Endodermal cell (in vitro differentiated cells): ENCODE results near the gene PRRT3. TPM values are rescaled to one million over a fixed set of nuclear protein-coding genes. Genes with fewer than 3 reads are reported as not detected.
A peak's percentile ranks its signal among the peaks of the same experiment; 100 is the strongest.

Experiments used
- DNase-seq: peaks from one replicate; pipeline ENCODE4 v3.0.0-alpha.2; 2017
- H3K27ac ChIP-seq: 2 replicates; pipeline ENCODE4 v1.5.1; 2013; ENCODE audit warnings: mild to moderate bottlenecking, low read depth, low read length, moderate library complexity
- H3K27me3 ChIP-seq: 2 replicates; pipeline ENCODE4 v1.6.1; 2013; ENCODE audit warnings: mild to moderate bottlenecking, low read length, moderate library complexity; ENCODE audit not compliant: insufficient read depth, control insufficient read depth, poor library complexity, severe bottlenecking
- H3K36me3 ChIP-seq: 2 replicates; pipeline ENCODE4 v1.7.0; 2013; ENCODE audit warnings: mild to moderate bottlenecking, low read length, moderate library complexity; ENCODE audit not compliant: control insufficient read depth, insufficient read depth
- H3K4me1 ChIP-seq: one replicate; pipeline ENCODE4 v1.7.0; 2013; ENCODE audit warnings: low read length; ENCODE audit not compliant: control insufficient read depth, insufficient read depth
- H3K4me3 ChIP-seq: 2 replicates; pipeline ENCODE4 v1.5.1; 2013; ENCODE audit warnings: mild to moderate bottlenecking, low read length, moderate library complexity
- H3K9ac ChIP-seq: 2 replicates; pipeline ENCODE4 v1.6.1; 2013; ENCODE audit warnings: mild to moderate bottlenecking, low read length, moderate library complexity; ENCODE audit not compliant: poor library complexity, severe bottlenecking; ENCODE audit errors: extremely low read depth
- H3K9me3 ChIP-seq: 2 replicates; pipeline ENCODE4 v1.6.1; 2013; ENCODE audit warnings: mild to moderate bottlenecking, low read length, moderate library complexity; ENCODE audit not compliant: control insufficient read depth
- H3K27ac Mint-ChIP-seq: 2 replicates; pipeline ENCODE4 v1.8.0; 2020; ENCODE audit warnings: mixed read lengths
- H3K27me3 Mint-ChIP-seq: 2 replicates; pipeline ENCODE4 v1.8.0; 2021; ENCODE audit warnings: mild to moderate bottlenecking, mixed read lengths; ENCODE audit not compliant: insufficient read depth
- H3K36me3 Mint-ChIP-seq: 2 replicates; pipeline ENCODE4 v1.8.0; 2020; ENCODE audit warnings: low read depth, mixed read lengths
- H3K4me1 Mint-ChIP-seq: 2 replicates; pipeline ENCODE4 v1.8.0; 2020; ENCODE audit warnings: mixed read lengths
- H3K4me3 Mint-ChIP-seq: 2 replicates; pipeline ENCODE4 v1.8.0; 2020; ENCODE audit warnings: mild to moderate bottlenecking, moderate library complexity, mixed read lengths
- H3K9me3 Mint-ChIP-seq: 2 replicates; pipeline ENCODE4 v1.8.0; 2020; ENCODE audit warnings: mild to moderate bottlenecking, mixed read lengths
- WGBS, 2 experiments: methylation state at CpG; one replicate each; pipeline versions ENCODE4 v1.1.5 to v1.1.7; 2013; ENCODE audit warnings: missing lambda C conversion rate in 2 of 2, mixed read lengths in 1 of 2; ENCODE audit not compliant: insufficient coverage in 1 of 2, insufficient read length in 1 of 2; 5-methylcytosine and 5-hydroxymethylcytosine counted together
- total RNA-seq, 2 donors: library from RNA; stranded (reverse); fragmentation: NEBNext Ultra II Directional in 1 of 2; extraction: Animal tissue kit (Norgen Biotek cat#: 25700) in 1 of 2; gene quantifications; 2 replicates in 1 of 2; 3 replicates in 1 of 2; pipeline ENCODE4 v1.2.1, GENCODE V29; 2021
- TF ChIP-seq, protein P1 (sequence below): fragments of 200-600 bp; sonication (generic); conservative IDR thresholded peaks from 2 replicates; pipeline ENCODE4 v1.5.0; 2021; ENCODE audit warnings: antibody characterized with exemption, mild to moderate bottlenecking

The PRRT3 gene
- total RNA-seq, 2 donors from 2014 or later, result 7.4 to 11.3 TPM

DNA sequence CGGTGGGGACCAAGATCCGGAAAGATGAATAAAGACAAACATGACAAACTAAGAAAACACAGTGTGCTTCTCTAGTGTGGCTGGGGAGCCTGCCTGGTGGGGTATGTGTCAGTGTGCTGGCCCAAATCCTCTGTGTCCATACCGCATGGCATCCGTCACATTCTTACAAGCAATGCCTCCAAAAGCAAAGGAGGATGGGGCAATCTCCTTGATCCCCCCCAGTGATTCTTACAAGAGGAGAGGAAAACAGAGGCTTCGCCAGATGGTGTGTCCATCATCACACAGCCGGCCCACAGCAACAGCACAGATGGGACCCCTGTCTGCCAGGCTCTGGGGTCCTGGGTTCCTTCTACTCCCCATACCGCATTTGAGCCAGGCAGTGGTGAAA is 35.9 kb downstream of the PRRT3 start:
- H3K9me3 Mint-ChIP-seq, result no peaks in the 10 kb centered on the region
- TF ChIP-seq, protein P1, sequence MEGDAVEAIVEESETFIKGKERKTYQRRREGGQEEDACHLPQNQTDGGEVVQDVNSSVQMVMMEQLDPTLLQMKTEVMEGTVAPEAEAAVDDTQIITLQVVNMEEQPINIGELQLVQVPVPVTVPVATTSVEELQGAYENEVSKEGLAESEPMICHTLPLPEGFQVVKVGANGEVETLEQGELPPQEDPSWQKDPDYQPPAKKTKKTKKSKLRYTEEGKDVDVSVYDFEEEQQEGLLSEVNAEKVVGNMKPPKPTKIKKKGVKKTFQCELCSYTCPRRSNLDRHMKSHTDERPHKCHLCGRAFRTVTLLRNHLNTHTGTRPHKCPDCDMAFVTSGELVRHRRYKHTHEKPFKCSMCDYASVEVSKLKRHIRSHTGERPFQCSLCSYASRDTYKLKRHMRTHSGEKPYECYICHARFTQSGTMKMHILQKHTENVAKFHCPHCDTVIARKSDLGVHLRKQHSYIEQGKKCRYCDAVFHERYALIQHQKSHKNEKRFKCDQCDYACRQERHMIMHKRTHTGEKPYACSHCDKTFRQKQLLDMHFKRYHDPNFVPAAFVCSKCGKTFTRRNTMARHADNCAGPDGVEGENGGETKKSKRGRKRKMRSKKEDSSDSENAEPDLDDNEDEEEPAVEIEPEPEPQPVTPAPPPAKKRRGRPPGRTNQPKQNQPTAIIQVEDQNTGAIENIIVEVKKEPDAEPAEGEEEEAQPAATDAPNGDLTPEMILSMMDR, result no peak
- no peaks in the 10 kb centered on the region for H3K27me3 Mint-ChIP-seq
- H3K36me3 ChIP-seq, result no peaks in the 10 kb centered on the region
- WGBS, 2 experiments, result 82 to 91% methylated on average over 4 to 7 of the region's 7 CpGs
- H3K9me3 ChIP-seq, result no peaks in the 10 kb centered on the region
- no peak overlapping the region for H3K9ac ChIP-seq
- peaks cover 16% of the 10 kb centered on the region for H3K4me1 Mint-ChIP-seq
- no peaks in the 10 kb centered on the region for H3K36me3 Mint-ChIP-seq
- no peaks in the 10 kb centered on the region for H3K4me1 ChIP-seq
- H3K27ac Mint-ChIP-seq, result no peak overlapping the region
- peak overlapping the region; percentile 66 for H3K27ac ChIP-seq
- H3K27me3 ChIP-seq, result peaks cover 10% of the 10 kb centered on the region
- no peak for DNase-seq
- peak overlapping the region; percentile 78 for H3K4me3 ChIP-seq
- H3K4me3 Mint-ChIP-seq, result peak overlapping the region; percentile 69

DNA sequence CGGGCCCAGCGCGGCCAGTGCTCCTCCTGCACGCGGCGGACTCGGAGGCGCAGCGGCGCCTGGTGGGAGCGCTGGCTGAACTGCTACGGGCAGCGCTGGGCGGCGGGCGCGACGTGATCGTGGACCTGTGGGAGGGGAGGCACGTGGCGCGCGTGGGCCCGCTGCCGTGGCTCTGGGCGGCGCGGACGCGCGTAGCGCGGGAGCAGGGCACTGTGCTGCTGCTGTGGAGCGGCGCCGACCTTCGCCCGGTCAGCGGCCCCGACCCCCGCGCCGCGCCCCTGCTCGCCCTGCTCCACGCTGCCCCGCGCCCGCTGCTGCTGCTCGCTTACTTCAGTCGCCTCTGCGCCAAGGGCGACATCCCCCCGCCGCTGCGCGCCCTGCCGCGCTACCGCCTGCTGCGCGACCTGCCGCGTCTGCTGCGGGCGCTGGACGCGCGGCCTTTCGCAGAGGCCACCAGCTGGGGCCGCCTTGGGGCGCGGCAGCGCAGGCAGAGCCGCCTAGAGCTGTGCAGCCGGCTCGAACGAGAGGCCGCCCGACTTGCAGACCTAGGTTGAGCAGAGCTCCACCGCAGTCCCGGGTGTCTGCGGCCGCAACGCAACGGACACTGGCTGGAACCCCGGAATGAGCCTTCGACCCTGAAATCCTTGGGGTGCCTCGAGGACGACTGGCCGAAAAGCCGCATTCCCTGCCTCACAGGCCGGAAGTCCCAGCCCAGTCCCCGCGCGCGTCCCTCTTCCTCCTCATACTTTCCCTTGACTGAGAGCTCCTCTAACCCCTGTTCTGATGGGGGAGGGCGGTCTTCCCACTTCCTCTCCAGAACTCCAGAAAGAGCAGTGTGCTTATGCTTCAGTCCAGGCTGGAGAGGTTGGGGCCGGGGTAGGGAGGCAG is 36.7 kb downstream of the PRRT3 start:
- H3K4me3 ChIP-seq, result peak overlapping the region; percentile 77
- H3K9me3 Mint-ChIP-seq, result no peaks in the 10 kb centered on the region
- H3K27me3 ChIP-seq, result peaks cover 10% of the 10 kb centered on the region
- peak overlapping the region; percentile 69 for H3K4me3 Mint-ChIP-seq
- peak overlapping the region; percentile 68 for H3K27ac Mint-ChIP-seq
- no peaks in the 10 kb centered on the region for H3K36me3 ChIP-seq
- no peaks in the 10 kb centered on the region for H3K27me3 Mint-ChIP-seq
- no peaks in the 10 kb centered on the region for H3K4me1 ChIP-seq
- peaks cover 16% of the 10 kb centered on the region for H3K4me1 Mint-ChIP-seq
- WGBS, 2 experiments, result 0 to 4% methylated on average over 28 to 99 of the region's 99 CpGs
- TF ChIP-seq, protein P1, result peak; percentile 54
- DNase-seq, result peak; percentile 88
- H3K36me3 Mint-ChIP-seq, result no peaks in the 10 kb centered on the region
- H3K27ac ChIP-seq, result peak overlapping the region; percentile 7
- peak overlapping the region; percentile 34 for H3K9ac ChIP-seq
- no peaks in the 10 kb centered on the region for H3K9me3 ChIP-seq

DNA sequence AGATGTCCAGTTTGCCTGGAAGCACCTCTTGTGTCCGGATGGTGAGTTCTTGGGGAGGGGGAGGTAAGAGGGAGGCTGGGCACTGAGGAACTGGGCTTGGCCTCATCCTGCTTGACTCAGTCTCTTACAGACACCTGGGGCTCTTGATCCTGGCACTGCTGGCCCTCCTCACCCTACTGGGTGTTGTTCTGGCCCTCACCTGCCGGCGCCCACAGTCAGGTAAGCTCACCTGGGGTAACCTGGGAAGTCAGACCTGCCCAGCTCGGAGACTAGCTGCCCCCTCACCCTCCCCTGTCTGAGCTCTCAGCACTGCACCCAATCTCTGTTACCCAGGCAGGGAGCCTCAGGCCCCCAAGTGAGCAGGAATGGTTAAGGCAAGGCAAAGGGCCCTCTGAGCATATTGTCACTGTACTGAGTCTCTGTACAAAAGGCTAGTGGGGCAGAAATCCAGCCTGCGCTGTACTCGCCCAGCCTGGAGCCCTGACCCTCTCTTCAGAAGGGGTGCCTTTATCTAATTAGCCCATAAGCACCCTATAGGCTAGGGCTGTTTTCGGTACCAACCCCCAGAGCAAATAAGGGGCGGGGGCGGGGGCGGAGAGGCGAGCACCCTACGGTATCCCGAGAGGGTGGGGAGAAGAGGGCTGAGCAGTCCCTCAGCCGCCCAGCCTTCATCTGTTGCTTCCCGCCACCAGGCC is 37.5 kb downstream of the PRRT3 start:
- DNase-seq, result peak; percentile 57

More for the DNA sequence above, 37.5 kb downstream of the PRRT3 start:
- Histone ChIP-seq H3K4me3 (peak overlapping the region; percentile 77), H3K36me3 (no peaks in the 10 kb centered on the region), H3K4me1 (no peaks in the 10 kb centered on the region), H3K27me3 (peaks cover 10% of the 10 kb centered on the region), H3K9ac (no peak overlapping the region), H3K27ac (no peak overlapping the region), H3K9me3 (no peaks in the 10 kb centered on the region)
- H3K27me3 Mint-ChIP-seq, result no peaks in the 10 kb centered on the region
- H3K4me3 Mint-ChIP-seq, result peak overlapping the region; percentile 69
- peaks cover 16% of the 10 kb centered on the region for H3K4me1 Mint-ChIP-seq
- no peaks in the 10 kb centered on the region for H3K9me3 Mint-ChIP-seq
- TF ChIP-seq, protein P1, result no peak
- H3K36me3 Mint-ChIP-seq, result no peaks in the 10 kb centered on the region
- WGBS, 2 experiments, result 45 to 83% methylated on average over 3 to 15 of the region's 15 CpGs
- no peak overlapping the region for H3K27ac Mint-ChIP-seq
